GM10248 (cell line): ENCODE measurements around the gene ACTR5.
"Not testable (repeated sequence)": the region's sequence is repeated elsewhere in the genome, so short reads cannot be mapped to it uniquely, and the experiment has no call there.

Experiments used
- CTCF ChIA-PET: fragments of 300-600 bp; sonication (Branson Sonifier 250); formaldehyde crosslinking; extraction: SDS; loops from one replicate; lab custom pipeline; 2021; ENCODE audit warnings: antibody characterized with exemption; lab: Yijun Ruan, JAX
- POLR2A ChIA-PET: fragments of 350-650 bp; sonication (Branson Sonifier 250); formaldehyde crosslinking; extraction: SDS; loops from one replicate; lab custom pipeline; 2020; ENCODE audit warnings: antibody characterized with exemption; lab: Yijun Ruan, JAX
- DNase-seq: peaks from one replicate; pipeline ENCODE4 v3.0.0; 2012; ENCODE audit errors: extremely low spot score
- TF ChIP-seq, protein P1 (sequence below): IDR thresholded peaks from 2 replicates; pipeline ENCODE4 v1.5.1; 2012; ENCODE audit warnings: mild to moderate bottlenecking, low read depth; ENCODE audit errors: extremely low read depth, missing control alignments, control extremely low read depth

Gene ACTR5

DNA sequence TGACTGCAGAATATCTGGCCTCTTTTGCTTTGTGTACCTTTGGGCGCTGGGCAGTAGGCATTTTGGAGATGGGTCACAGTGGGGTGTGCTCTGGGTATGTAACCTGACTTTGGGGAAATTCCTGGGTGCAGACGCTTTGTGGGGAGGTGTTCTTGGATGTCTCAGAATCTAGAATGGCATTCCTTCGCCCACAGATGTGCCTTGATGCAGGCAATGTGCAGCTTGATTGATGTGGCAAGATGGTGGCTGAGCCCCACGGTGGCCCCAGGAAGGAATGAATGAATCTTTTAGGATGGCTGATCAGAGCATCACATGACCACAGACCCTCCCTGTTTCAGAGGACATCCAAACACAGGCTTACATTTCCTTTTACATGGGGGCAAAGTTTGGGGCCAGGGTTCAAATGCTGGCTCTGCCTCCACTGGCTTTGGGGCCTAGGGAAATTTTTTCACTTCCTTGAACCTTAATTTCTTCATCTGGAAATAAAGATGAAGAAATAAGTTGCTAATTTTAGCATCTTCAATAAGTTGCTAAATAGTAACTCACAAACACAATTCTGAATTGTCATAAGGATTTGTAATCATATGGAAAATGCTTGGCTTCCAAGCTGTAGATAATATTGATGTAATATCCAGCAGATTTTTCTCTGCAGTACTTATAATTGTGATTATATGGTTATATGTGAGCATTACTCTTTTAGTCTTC, 62.8 kb downstream of the ACTR5 start:
- CTCF ChIA-PET: interaction anchor here (1.0 to 2.7 kb wide), 7 partner anchors 12 to 82 kb away, joined by 3 to 8 read pairs (median 5); no protein-coding TSS in a partner anchor
- no peak for DNase-seq

DNA sequence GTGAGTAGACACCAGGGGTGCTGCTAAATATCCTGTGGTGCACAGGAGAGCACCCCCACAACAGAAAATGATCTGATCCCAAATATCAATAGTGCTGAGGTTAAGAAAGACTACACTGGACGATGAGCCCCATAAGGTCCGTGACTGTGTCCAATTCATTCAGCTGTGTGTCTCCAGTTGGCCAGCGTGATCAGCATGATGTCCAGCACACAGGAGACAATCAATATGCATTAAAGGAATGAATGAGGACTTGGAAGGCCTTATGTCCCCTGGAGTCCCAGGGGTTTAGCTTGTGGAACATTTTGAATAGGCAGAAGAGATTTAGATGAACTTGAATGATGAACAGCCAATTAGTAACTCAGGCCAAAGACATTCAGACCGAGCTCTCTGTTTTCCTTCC, 63.5 kb downstream of the ACTR5 start:
- CTCF ChIA-PET: interaction anchor here (1.0 to 2.7 kb wide), 7 partner anchors 13 to 91 kb away, joined by 3 to 8 read pairs (median 5); no protein-coding TSS in a partner anchor
- TF ChIP-seq, protein P1, sequence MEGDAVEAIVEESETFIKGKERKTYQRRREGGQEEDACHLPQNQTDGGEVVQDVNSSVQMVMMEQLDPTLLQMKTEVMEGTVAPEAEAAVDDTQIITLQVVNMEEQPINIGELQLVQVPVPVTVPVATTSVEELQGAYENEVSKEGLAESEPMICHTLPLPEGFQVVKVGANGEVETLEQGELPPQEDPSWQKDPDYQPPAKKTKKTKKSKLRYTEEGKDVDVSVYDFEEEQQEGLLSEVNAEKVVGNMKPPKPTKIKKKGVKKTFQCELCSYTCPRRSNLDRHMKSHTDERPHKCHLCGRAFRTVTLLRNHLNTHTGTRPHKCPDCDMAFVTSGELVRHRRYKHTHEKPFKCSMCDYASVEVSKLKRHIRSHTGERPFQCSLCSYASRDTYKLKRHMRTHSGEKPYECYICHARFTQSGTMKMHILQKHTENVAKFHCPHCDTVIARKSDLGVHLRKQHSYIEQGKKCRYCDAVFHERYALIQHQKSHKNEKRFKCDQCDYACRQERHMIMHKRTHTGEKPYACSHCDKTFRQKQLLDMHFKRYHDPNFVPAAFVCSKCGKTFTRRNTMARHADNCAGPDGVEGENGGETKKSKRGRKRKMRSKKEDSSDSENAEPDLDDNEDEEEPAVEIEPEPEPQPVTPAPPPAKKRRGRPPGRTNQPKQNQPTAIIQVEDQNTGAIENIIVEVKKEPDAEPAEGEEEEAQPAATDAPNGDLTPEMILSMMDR: no peak
- POLR2A ChIA-PET: interaction anchor here (1.3 kb wide), 1 partner anchor 63 kb away, joined by 3 read pairs; no protein-coding TSS in a partner anchor
- DNase-seq: no peak

More for the DNA sequence above, 62.8 kb downstream of the ACTR5 start:
- TF ChIP-seq, protein P1: no peak
- POLR2A ChIA-PET: interaction anchor here (1.3 kb wide), 1 partner anchor 64 kb away, joined by 3 read pairs; no protein-coding TSS in a partner anchor

DNA sequence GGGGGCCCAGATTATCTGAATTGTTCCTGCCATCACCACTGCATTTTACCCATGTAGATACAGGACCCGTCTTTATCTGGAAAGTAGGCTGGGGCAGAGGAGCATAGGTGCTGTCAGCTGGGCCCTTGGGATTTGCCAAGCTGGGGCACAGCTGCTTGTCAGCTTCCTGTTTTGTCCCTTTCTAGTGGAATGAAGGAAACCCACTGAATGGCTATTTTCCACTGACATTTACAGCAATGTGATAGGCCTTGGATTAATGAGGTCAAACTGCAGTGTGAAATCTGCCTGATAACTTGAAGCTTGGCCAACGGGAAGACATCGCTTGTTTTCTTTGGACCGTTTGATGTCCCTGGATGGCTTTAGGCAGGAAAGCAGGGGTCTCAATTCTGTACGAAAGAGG, 63.9 kb downstream of the ACTR5 start:
- ChIA-PET CTCF (interaction anchor here (1.0 to 2.7 kb wide), 7 partner anchors 11 to 91 kb away, joined by 3 to 8 read pairs (median 5); no protein-coding TSS in a partner anchor), POLR2A (interaction anchor here (1.3 kb wide), 1 partner anchor 62 kb away, joined by 3 read pairs; no protein-coding TSS in a partner anchor)
- TF ChIP-seq, protein P1: no peak
- DNase-seq: no peak

DNA sequence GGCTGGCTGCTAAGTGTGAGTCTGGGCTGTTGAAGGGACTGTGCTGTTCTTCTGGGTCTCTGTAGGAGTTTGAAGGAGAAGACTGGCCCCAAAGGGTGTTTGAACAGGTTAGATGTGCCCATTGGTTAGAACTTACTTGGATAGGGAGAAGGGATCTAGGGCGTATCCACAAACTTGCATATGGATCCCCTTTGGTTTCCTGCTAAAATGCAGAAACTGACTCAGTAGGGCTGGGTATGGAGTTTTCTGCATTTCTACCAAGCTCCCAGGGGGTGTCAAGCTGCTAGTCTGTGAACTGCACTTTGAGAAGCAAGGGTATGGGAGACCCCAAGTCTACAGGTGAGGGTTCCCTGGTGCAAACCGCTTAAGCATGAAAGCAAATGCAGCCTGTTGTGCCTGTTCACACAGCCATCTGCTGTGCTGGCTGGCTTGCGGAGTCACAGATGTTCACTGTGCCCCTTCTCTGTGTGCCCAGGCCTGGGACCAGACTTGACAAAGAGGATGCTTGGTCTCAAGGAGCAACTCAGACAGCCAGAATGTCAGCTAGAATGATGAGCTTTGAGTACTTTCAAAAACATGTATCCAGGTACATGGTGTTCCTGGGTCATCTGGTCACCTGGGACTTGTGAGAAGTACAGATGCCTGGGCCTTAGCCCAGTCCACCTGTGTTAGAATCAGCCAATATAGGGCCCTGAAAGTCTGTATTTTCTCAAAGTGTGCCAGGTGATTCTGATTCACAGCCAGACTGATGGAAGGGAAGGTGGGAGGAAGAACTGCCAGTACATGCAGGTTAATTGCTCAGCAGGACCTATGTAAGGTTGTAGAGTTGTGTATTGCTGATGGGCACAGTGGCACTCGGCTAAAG, 64.7 kb downstream of the ACTR5 start:
- DNase-seq: no peak
- CTCF ChIA-PET: interaction anchor here (1.0 to 2.7 kb wide), 4 partner anchors 10 to 90 kb away, joined by 3 to 7 read pairs (median 3); no protein-coding TSS in a partner anchor
- POLR2A ChIA-PET: no interaction called here
- TF ChIP-seq, protein P1: no peak

DNA sequence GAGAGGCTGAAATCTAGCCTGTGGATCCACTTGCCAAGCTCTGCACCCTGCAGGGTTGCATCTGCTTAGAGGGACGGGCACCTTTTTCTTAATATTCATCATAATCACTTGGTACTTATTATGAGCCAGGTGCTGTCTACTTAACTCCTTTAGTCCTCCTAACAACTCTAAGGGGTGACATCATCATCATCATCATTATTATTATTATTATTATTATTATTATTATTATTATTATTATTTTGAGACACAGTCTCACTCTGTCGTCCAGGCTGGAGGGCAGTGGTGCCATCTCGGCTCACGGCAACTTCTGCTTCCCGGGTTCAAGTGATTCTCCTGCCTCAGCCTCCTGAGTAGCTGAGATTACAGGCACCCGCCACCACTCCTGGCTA, 65.3 kb downstream of the ACTR5 start:
- DNase-seq, POLR2A ChIA-PET: not testable (repeated sequence)
- CTCF ChIA-PET: interaction anchor here (1.0 to 2.7 kb wide), 2 partner anchors 18 to 79 kb away, joined by 3 to 7 read pairs; no protein-coding TSS in a partner anchor

DNA sequence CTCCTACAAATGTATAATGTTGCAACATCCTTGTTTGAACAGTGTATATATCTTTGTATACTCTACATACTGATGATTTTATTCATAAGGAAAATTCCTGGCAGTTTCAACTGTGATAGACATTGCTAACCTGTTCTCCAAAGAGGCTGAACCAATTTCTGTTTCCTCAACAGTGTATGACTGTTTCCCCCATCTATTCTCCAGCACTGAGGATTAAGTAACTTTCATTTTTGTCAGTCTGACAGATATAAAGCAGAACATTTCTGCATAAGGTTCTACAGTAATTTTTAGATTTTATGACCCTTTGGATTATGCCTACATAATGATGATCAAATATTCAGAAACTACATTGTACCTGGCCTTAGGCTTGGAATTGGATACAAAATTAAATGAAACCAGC, 67.2 kb downstream of the ACTR5 start:
- no peak for DNase-seq
- ChIA-PET CTCF (interaction anchor here (1.0 to 2.6 kb wide), 8 partner anchors 10 to 147 kb away, joined by 3 to 9 read pairs (median 4); partner anchors contain the start of genes DHX35, FAM83D and PPP1R16B), POLR2A (no interaction called here)
- TF ChIP-seq, protein P1: no peak
